AG04450 (cell line): Measurements from ENCODE around the gene PARP6. TPM values are rescaled to one million over a fixed set of nuclear protein-coding genes. Genes with fewer than 3 reads are reported as not detected.

ENCODE experiments used
- CTCF ChIA-PET: fragments of 300-600, 350-600 bp; formaldehyde crosslinking; extraction: SDS; loops from one replicate; lab custom pipeline; 2022; ENCODE audit warnings: antibody characterized with exemption, inconsistent platforms; lab: Charles Lee
- POLR2A ChIA-PET: fragments of 350-600 bp; formaldehyde crosslinking; extraction: SDS; loops from one replicate; lab custom pipeline; 2021; ENCODE audit warnings: antibody characterized with exemption, inconsistent platforms; lab: Yijun Ruan, JAX
- DNase-seq: peaks from one replicate; pipeline ENCODE4 v3.0.0-alpha.2; 2011; ENCODE audit warnings: low read depth, low spot score
- H3K27ac ChIP-seq: one replicate; pipeline ENCODE4 v1.5.1; 2012; ENCODE audit warnings: low read depth, low read length, control low read depth
- H3K27me3 ChIP-seq: one replicate; pipeline ENCODE4 v1.6.0; 2012; ENCODE audit warnings: low read length; ENCODE audit not compliant: control insufficient read depth, insufficient read depth
- H3K4me3 ChIP-seq: 2 replicates; pipeline ENCODE4 v1.5.1; 2011; ENCODE audit warnings: mild to moderate bottlenecking, low read depth, low read length, control low read depth
- H3K9me3 ChIP-seq: 2 replicates; pipeline ENCODE4 v1.5.1; 2012; ENCODE audit warnings: low read length; ENCODE audit not compliant: control insufficient read depth, insufficient read depth
- CTCF ChIP-seq: IDR thresholded peaks from 2 replicates; pipeline ENCODE4 v1.5.1; 2011; ENCODE audit warnings: low read depth, low read length, control low read depth, inconsistent platforms
- polyA plus RNA-seq: library from polyadenylated mRNA; depleted of rRNA; stranded (reverse); fragments of >200 nt; gene quantifications from 2 replicates; pipeline ENCODE4 v1.2.3, GENCODE V29; 2011

PARP6 gene
- polyA plus RNA-seq, 1 experiment: 57.8 TPM

- CTCF ChIA-PET: no interaction called here
- TF ChIP-seq CTCF: no peak
- peaks cover 2% of the 10 kb centered on the region for H3K27me3 ChIP-seq
- no peak for DNase-seq
- peak overlapping the region; percentile 82 for H3K4me3 ChIP-seq
- POLR2A ChIA-PET: no interaction called here
- H3K9me3 ChIP-seq: no peaks in the 10 kb centered on the region
- no peak overlapping the region for H3K27ac ChIP-seq
Measured at GRCh38 chr15:72271221-72271620, 1.1 kb downstream of the PARP6 start.

- CTCF ChIA-PET: no interaction called here
- POLR2A ChIA-PET: no interaction called here
- no peak overlapping the region for H3K27ac ChIP-seq
- DNase-seq: no peak
- TF ChIP-seq CTCF: no peak
- no peak overlapping the region for H3K4me3 ChIP-seq
- H3K9me3 ChIP-seq: no peaks in the 10 kb centered on the region
- peaks cover 2% of the 10 kb centered on the region for H3K27me3 ChIP-seq
Measured at GRCh38 chr15:72269739-72270138, 2.6 kb downstream of the PARP6 start.

GRCh38 chr15:72265031-72265430 is 7.3 kb downstream of the PARP6 start:
- CTCF ChIA-PET: no interaction called here
- Histone ChIP-seq H3K27me3 (no peaks in the 10 kb centered on the region), H3K9me3 (no peaks in the 10 kb centered on the region), H3K27ac (no peak overlapping the region), H3K4me3 (no peak overlapping the region)
- POLR2A ChIA-PET: no interaction called here
- TF ChIP-seq CTCF: no peak
- DNase-seq: no peak

- ChIA-PET CTCF (no interaction called here), POLR2A (no interaction called here)
- DNase-seq: no peak
- no peak for TF ChIP-seq CTCF
- H3K27ac ChIP-seq: no peak overlapping the region
- H3K27me3 ChIP-seq: no peaks in the 10 kb centered on the region
- no peaks in the 10 kb centered on the region for H3K9me3 ChIP-seq
- H3K4me3 ChIP-seq: no peak overlapping the region
Measured at GRCh38 chr15:72252663-72253299, 19.6 kb downstream of the PARP6 start.

GRCh38 chr15:72249142-72249810 is 23.1 kb downstream of the PARP6 start:
- no peak for TF ChIP-seq CTCF
- CTCF ChIA-PET: no interaction called here
- DNase-seq: no peak
- H3K27ac ChIP-seq: no peak overlapping the region
- POLR2A ChIA-PET: no interaction called here
- no peaks in the 10 kb centered on the region for H3K9me3 ChIP-seq
- no peaks in the 10 kb centered on the region for H3K27me3 ChIP-seq
- H3K4me3 ChIP-seq: no peak overlapping the region
